ENCODE measurements around the gene AHDC1. TPM values are rescaled to one million over a fixed set of nuclear protein-coding genes. Genes with fewer than 3 reads are reported as not detected.
A peak's percentile ranks its signal among the peaks of the same experiment; 100 is the strongest.

The AHDC1 gene
- polyA plus RNA-seq, 1 experiment = 3.0 TPM

- H3K27ac ChIP-seq (ENCODE audit: low read depth, low read length) = no peak overlapping the region
- H3K9me3 ChIP-seq (ENCODE audit: control insufficient read depth, insufficient read depth, low read length) = peaks cover 9% of the 10 kb centered on the region; the same call in 1 of the 2 replicates
- no peak for DNase-seq (ENCODE audit: low read depth, low spot score)
- H3K27me3 ChIP-seq (ENCODE audit: control insufficient read depth, insufficient read depth, low read length) = no peaks in the 10 kb centered on the region
- no peak for TF ChIP-seq CTCF (IDR thresholded peaks at IDR 0.05; ENCODE audit: low read depth, low read length)
- ChIA-PET CTCF (interaction anchor here (1.3 kb wide), 1 partner anchor 8 kb away, joined by 5 read pairs; no protein-coding TSS in a partner anchor), POLR2A (interaction anchor here (0.8 kb wide), 1 partner anchor 26 kb away, joined by 3 read pairs; no protein-coding TSS in a partner anchor)
- no peak overlapping the region for H3K4me3 ChIP-seq (ENCODE audit: low read depth, low read length)
Measured at GRCh38 chr1:27548858-27549719, 54.9 kb downstream of the AHDC1 start.

GRCh38 chr1:27548136-27548853 is 55.6 kb downstream of the AHDC1 start:
- Histone ChIP-seq H3K4me3 (ENCODE audit: low read depth, low read length) (no peak overlapping the region), H3K27me3 (ENCODE audit: control insufficient read depth, insufficient read depth, low read length) (no peaks in the 10 kb centered on the region), H3K27ac (ENCODE audit: low read depth, low read length) (no peak overlapping the region), H3K9me3 (ENCODE audit: control insufficient read depth, insufficient read depth, low read length) (peaks cover 9% of the 10 kb centered on the region; the same call in 1 of the 2 replicates)
- TF ChIP-seq CTCF (IDR thresholded peaks at IDR 0.05; ENCODE audit: low read depth, low read length) = no peak
- no peak for DNase-seq (ENCODE audit: low read depth, low spot score)
- CTCF ChIA-PET = interaction anchor here (1.3 kb wide), 1 partner anchor 8 kb away, joined by 5 read pairs; no protein-coding TSS in a partner anchor
- POLR2A ChIA-PET = no interaction called here

- ChIA-PET POLR2A (no interaction called here), CTCF (interaction anchor here (1.0 to 10.1 kb wide), 3 partner anchors 9 to 115 kb away, joined by 4 to 79 read pairs (median 5); no protein-coding TSS in a partner anchor)
- TF ChIP-seq CTCF (IDR thresholded peaks at IDR 0.05; ENCODE audit: low read depth, low read length) = no peak; the same call in 1 of the 2 replicates
- H3K9me3 ChIP-seq (ENCODE audit: control insufficient read depth, insufficient read depth, low read length) = peaks cover 9% of the 10 kb centered on the region; the same call in 1 of the 2 replicates
- DNase-seq (ENCODE audit: low read depth, low spot score) = no peak
- no peak overlapping the region for H3K27ac ChIP-seq (ENCODE audit: low read depth, low read length)
- H3K4me3 ChIP-seq (ENCODE audit: low read depth, low read length) = no peak overlapping the region
- H3K27me3 ChIP-seq (ENCODE audit: control insufficient read depth, insufficient read depth, low read length) = no peaks in the 10 kb centered on the region
Measured at GRCh38 chr1:27547220-27548116, 56.5 kb downstream of the AHDC1 start.

GRCh38 chr1:27545876-27546275 is 58.1 kb downstream of the AHDC1 start:
- no peak for DNase-seq (ENCODE audit: low read depth, low spot score)
- Histone ChIP-seq H3K4me3 (ENCODE audit: low read depth, low read length) (no peak overlapping the region), H3K27me3 (ENCODE audit: control insufficient read depth, insufficient read depth, low read length) (no peaks in the 10 kb centered on the region), H3K27ac (ENCODE audit: low read depth, low read length) (peak overlapping the region; percentile 2), H3K9me3 (ENCODE audit: control insufficient read depth, insufficient read depth, low read length) (peaks cover 4% of the 10 kb centered on the region; the same call in 1 of the 2 replicates)
- CTCF ChIA-PET = interaction anchor here (1.6 to 10.1 kb wide), 2 partner anchors 11 to 123 kb away, joined by 4 to 79 read pairs; no protein-coding TSS in a partner anchor
- no peak for TF ChIP-seq CTCF (IDR thresholded peaks at IDR 0.05; ENCODE audit: low read depth, low read length)
- POLR2A ChIA-PET = no interaction called here
